CD4-positive, alpha-beta T cell treated with Interleukin-15 for 4 hours (primary cell): Measurements from ENCODE around the gene BBIP1.
A peak's percentile ranks its signal among the peaks of the same experiment; 100 is the strongest.
"Not testable (repeated sequence)": the region's sequence is repeated elsewhere in the genome, so short reads cannot be mapped to it uniquely, and the experiment has no call there.

Experiments used
- DNase-seq: peaks from one replicate; pipeline ENCODE4 v3.0.0-alpha.2; 2020; ENCODE audit warnings: low spot score

The BBIP1 gene

GRCh38 chr10:110883924-110884323, 35.1 kb downstream of the BBIP1 start:
- DNase-seq = no peak

GRCh38 chr10:110881905-110882304, 37.1 kb downstream of the BBIP1 start:
- DNase-seq = no peak

GRCh38 chr10:110881247-110881646, 37.7 kb downstream of the BBIP1 start:
- no peak for DNase-seq

- DNase-seq = no peak
Observed at GRCh38 chr10:110880012-110880411, 39.0 kb downstream of the BBIP1 start.

GRCh38 chr10:110876788-110877187, 42.2 kb downstream of the BBIP1 start:
- DNase-seq = no peak

- no peak for DNase-seq
Observed at GRCh38 chr10:110876000-110876399, 43.0 kb downstream of the BBIP1 start.

GRCh38 chr10:110873951-110874350, 45.0 kb downstream of the BBIP1 start:
- no peak for DNase-seq

GRCh38 chr10:110872984-110873923, 45.7 kb downstream of the BBIP1 start:
- DNase-seq = no peak

GRCh38 chr10:110872145-110872983, 46.6 kb downstream of the BBIP1 start:
- peak; percentile 77 for DNase-seq

GRCh38 chr10:110871298-110872084, 47.5 kb downstream of the BBIP1 start, which contains the start of gene PDCD4:
PDCD4 (plus strand) TSS chr10:110871928; CDS start chr10:110876028, 4,100 bp downstream.
- DNase-seq = peak; percentile 94

GRCh38 chr10:110870823-110871297, 48.1 kb downstream of the BBIP1 start:
- no peak for DNase-seq

- DNase-seq = peak; percentile 60
Observed at GRCh38 chr10:110868981-110869380, 50.0 kb downstream of the BBIP1 start.

GRCh38 chr10:110867807-110868465, 51.0 kb downstream of the BBIP1 start:
- DNase-seq = no peak

GRCh38 chr10:110867011-110867806, 51.8 kb downstream of the BBIP1 start:
- not testable (repeated sequence) for DNase-seq

- peak; percentile 40 for DNase-seq
Observed at GRCh38 chr10:110865809-110866482, 53.0 kb downstream of the BBIP1 start.

- DNase-seq = no peak
Observed at GRCh38 chr10:110865186-110865808, 53.7 kb downstream of the BBIP1 start.

- DNase-seq = peak; percentile 82
Observed at GRCh38 chr10:110864662-110865140, 54.3 kb downstream of the BBIP1 start.

GRCh38 chr10:110863956-110864355, 55.0 kb downstream of the BBIP1 start:
- DNase-seq = no peak

GRCh38 chr10:110863361-110863760, 55.6 kb downstream of the BBIP1 start:
- no peak for DNase-seq
